Peyer's patch (tissue), 4 donors: ENCODE data around the gene IMPG1. TPM values are rescaled to one million over a fixed set of nuclear protein-coding genes. Genes with fewer than 3 reads are reported as not detected.

ENCODE experiments used
- DNase-seq, 3 donors: peaks; one replicate each; pipeline ENCODE4 v3.0.0-alpha.2; 2017 to 2019
- H3K27ac ChIP-seq, 4 donors: fragments of 200-600 bp; sonication (generic); one replicate each; pipeline ENCODE4 v1.5.1; 2016 to 2019
- H3K27me3 ChIP-seq, 2 donors: fragments of 200-600 bp; sonication (generic); one replicate each; pipeline ENCODE4 v1.5.1; 2019
- H3K36me3 ChIP-seq, 3 donors: fragments of 200-600 bp; sonication (generic); one replicate each; pipeline ENCODE4 v1.5.1; 2016 to 2019
- H3K4me1 ChIP-seq, 4 donors: fragments of 200-600 bp; sonication (generic); one replicate each; pipeline ENCODE4 v1.5.1; 2016 to 2019
- H3K4me3 ChIP-seq, 4 donors: fragments of 200-600 bp; sonication (generic); 1 replicate in 3 of 4; 2 replicates in 1 of 4; pipeline ENCODE4 v1.5.1; 2016 to 2019; ENCODE audit warnings: mild to moderate bottlenecking in 1 of 4
- H3K9me3 ChIP-seq, 4 donors: fragments of 200-600 bp; sonication (generic); one replicate each; pipeline ENCODE4 v1.5.1; 2016 to 2019; ENCODE audit warnings: mild to moderate bottlenecking in 1 of 4
- CTCF ChIP-seq, 6 experiments: fragments of 450-650 bp in 4 of 6; fragments of 200-600 bp in 2 of 6; sonication (generic) in 1 of 6; IDR thresholded peaks; one replicate each; pipeline ENCODE4 v1.5.1; 2017 to 2019; ENCODE audit warnings: antibody characterized with exemption in 6 of 6, mild to moderate bottlenecking in 3 of 6, moderate library complexity in 1 of 6
- POLR2A ChIP-seq, 2 donors: fragments of 450-650 bp; IDR thresholded peaks; one replicate each; pipeline ENCODE4 v1.5.1; 2017; ENCODE audit warnings: antibody characterized with exemption in 2 of 2, mild to moderate bottlenecking in 2 of 2, moderate library complexity in 2 of 2
- total RNA-seq, 4 donors: library from RNA; depleted of rRNA; stranded (reverse); fragments of >200 nt; gene quantifications; one replicate each; pipeline ENCODE4 v1.1.0, GENCODE V29; 2016

IMPG1 gene
- total RNA-seq, 4 donors from 2014 or later, result not detected

- Histone ChIP-seq H3K9me3 (no peaks in the 10 kb centered on the region), H3K27ac (no peak overlapping the region), H3K4me1 (no peaks in the 10 kb centered on the region), H3K27me3 (no peaks in the 10 kb centered on the region), H3K36me3 (no peaks in the 10 kb centered on the region), H3K4me3 (no peak overlapping the region)
- no peak for DNase-seq
- TF ChIP-seq CTCF (IDR thresholded peaks at IDR 0.05), result no peak
These were observed 96.6 kb downstream of the IMPG1 start for GRCh38 chr6:75975904-75976303.

GRCh38 chr6:75970093-75970492 is 102.4 kb downstream of the IMPG1 start:
- DNase-seq, result no peak
- Histone ChIP-seq H3K36me3 (no peaks in the 10 kb centered on the region), H3K4me1 (no peaks in the 10 kb centered on the region), H3K4me3 (no peak overlapping the region), H3K27me3 (no peaks in the 10 kb centered on the region), H3K9me3 (no peaks in the 10 kb centered on the region), H3K27ac (no peak overlapping the region)
- TF ChIP-seq CTCF (IDR thresholded peaks at IDR 0.05), result no peak
- no peak for TF ChIP-seq POLR2A (IDR thresholded peaks at IDR 0.05)

- H3K4me3 ChIP-seq, result no peak overlapping the region
- TF ChIP-seq POLR2A (IDR thresholded peaks at IDR 0.05) (no peak), CTCF (IDR thresholded peaks at IDR 0.05) (no peak)
- no peak overlapping the region for H3K27ac ChIP-seq
- no peaks in the 10 kb centered on the region for H3K9me3 ChIP-seq
- no peak for DNase-seq
- no peaks in the 10 kb centered on the region for H3K27me3 ChIP-seq
- no peaks in the 10 kb centered on the region for H3K36me3 ChIP-seq
- H3K4me1 ChIP-seq, result no peaks in the 10 kb centered on the region
These were observed 104.3 kb downstream of the IMPG1 start for GRCh38 chr6:75968143-75968542.

- no peak overlapping the region for H3K27ac ChIP-seq
- TF ChIP-seq POLR2A (IDR thresholded peaks at IDR 0.05) (no peak), CTCF (IDR thresholded peaks at IDR 0.05) (no peak)
These were observed 108.9 kb downstream of the IMPG1 start for GRCh38 chr6:75963569-75963968.

GRCh38 chr6:75952128-75952527 is 120.3 kb downstream of the IMPG1 start:
- TF ChIP-seq POLR2A (IDR thresholded peaks at IDR 0.05), result no peak
- TF ChIP-seq CTCF (IDR thresholded peaks at IDR 0.05), result no peak
- no peak overlapping the region for H3K4me3 ChIP-seq
- H3K9me3 ChIP-seq, result no peaks in the 10 kb centered on the region
- H3K27ac ChIP-seq, result no peak overlapping the region
- DNase-seq, result no peak
- no peaks in the 10 kb centered on the region for H3K27me3 ChIP-seq
- no peaks in the 10 kb centered on the region for H3K4me1 ChIP-seq
- no peaks in the 10 kb centered on the region for H3K36me3 ChIP-seq

More at GRCh38 chr6:75963569-75963968, 108.9 kb downstream of the IMPG1 start:
- Histone ChIP-seq H3K4me3 (no peak overlapping the region), H3K27me3 (no peaks in the 10 kb centered on the region), H3K9me3 (no peaks in the 10 kb centered on the region), H3K4me1 (no peaks in the 10 kb centered on the region), H3K36me3 (no peaks in the 10 kb centered on the region)
- no peak for DNase-seq

GRCh38 chr6:75947935-75948334 is 124.5 kb downstream of the IMPG1 start:
- Histone ChIP-seq H3K4me1 (no peaks in the 10 kb centered on the region), H3K9me3 (no peaks in the 10 kb centered on the region), H3K4me3 (no peak overlapping the region)

More at GRCh38 chr6:75947935-75948334, 124.5 kb downstream of the IMPG1 start:
- no peak for DNase-seq
- TF ChIP-seq POLR2A (IDR thresholded peaks at IDR 0.05), result no peak
- Histone ChIP-seq H3K27me3 (no peaks in the 10 kb centered on the region), H3K27ac (no peak overlapping the region), H3K36me3 (no peaks in the 10 kb centered on the region)
